Caco-2 (cell line): ENCODE data around the gene FCMR. TPM values are rescaled to one million over a fixed set of nuclear protein-coding genes. Genes with fewer than 3 reads are reported as not detected.

Source experiments
- BruUV-seq: library from RNA; stranded (reverse); fragments of 400-500 nt; replicated peaks from 2 replicates; lab custom pipeline; 2021; lab: Mats Ljungman, UMichigan
- CTCF ChIA-PET: fragments of 300-600 bp; sonication (Branson Sonifier 250); formaldehyde crosslinking; loops from one replicate; lab custom pipeline; 2022; ENCODE audit warnings: antibody characterized with exemption; lab: Charles Lee
- POLR2A ChIA-PET: fragments of 300-600 bp; sonication (Branson Sonifier 250); formaldehyde crosslinking; loops from one replicate; lab custom pipeline; 2022; ENCODE audit warnings: antibody characterized with exemption; lab: Charles Lee
- DNase-seq, 2 experiments: peaks; one replicate each; pipeline versions ENCODE4 v3.0.0 to v3.0.0-alpha.2; 2020 to 2022
- H3K27me3 ChIP-seq: replicated peaks from 2 replicates; pipeline ENCODE4 v1.6.0; 2011; ENCODE audit warnings: low read length; ENCODE audit not compliant: control insufficient read depth, insufficient read depth
- H3K36me3 ChIP-seq: 2 replicates; pipeline ENCODE4 v1.5.1; 2011; ENCODE audit warnings: low read length; ENCODE audit not compliant: control insufficient read depth, insufficient read depth
- H3K4me1 ChIP-seq: fragments of 250-450 bp; sonication (Bioruptor Pico); 2 replicates; pipeline ENCODE4 v1.5.1; 2020; ENCODE audit warnings: mild to moderate bottlenecking
- H3K4me3 ChIP-seq: 2 replicates; pipeline ENCODE4 v1.5.1; 2011; ENCODE audit warnings: low read depth, mild to moderate bottlenecking, control low read depth, low read length
- H3K9me3 ChIP-seq: fragments of 250-450 bp; sonication (Bioruptor Pico); 2 replicates; pipeline ENCODE4 v1.5.1; 2020; ENCODE audit warnings: mild to moderate bottlenecking, moderate library complexity
- H3K27ac Mint-ChIP-seq: one replicate; pipeline ENCODE4 v1.8.0; 2022; ENCODE audit warnings: mixed read lengths; ENCODE audit not compliant: unreplicated experiment
- H3K27me3 Mint-ChIP-seq: one replicate; pipeline ENCODE4 v1.8.0; 2022; ENCODE audit warnings: mixed read lengths; ENCODE audit not compliant: insufficient read depth, unreplicated experiment
- H3K36me3 Mint-ChIP-seq: one replicate; pipeline ENCODE4 v1.8.0; 2022; ENCODE audit warnings: mild to moderate bottlenecking, mixed read lengths; ENCODE audit not compliant: insufficient read depth, unreplicated experiment
- H3K4me1 Mint-ChIP-seq: one replicate; pipeline ENCODE4 v1.8.0; 2022; ENCODE audit warnings: low read depth, mixed read lengths; ENCODE audit not compliant: unreplicated experiment
- H3K4me3 Mint-ChIP-seq: one replicate; pipeline ENCODE4 v1.8.0; 2022; ENCODE audit warnings: mild to moderate bottlenecking, moderate library complexity, mixed read lengths; ENCODE audit not compliant: unreplicated experiment
- H3K9me3 Mint-ChIP-seq: one replicate; pipeline ENCODE4 v1.8.0; 2022; ENCODE audit warnings: mixed read lengths; ENCODE audit not compliant: unreplicated experiment
- CTCF ChIP-seq, 2 experiments: fragments of 200-600 bp in 1 of 2; IDR thresholded peaks; 1 replicate in 1 of 2; 2 replicates in 1 of 2; pipeline versions ENCODE4 v1.5.1 to v1.8.0; 2011 to 2022; ENCODE audit warnings: antibody characterized with exemption in 1 of 2, control low read depth in 1 of 2, inconsistent platforms in 1 of 2, low read depth in 1 of 2, low read length in 1 of 2, mild to moderate bottlenecking in 1 of 2, moderate library complexity in 1 of 2; ENCODE audit not compliant: insufficient read depth in 1 of 2, severe bottlenecking in 1 of 2, unreplicated experiment in 1 of 2
- intact Hi-C: fragments of 100-400 bp; cut with micrococcal nuclease; formaldehyde crosslinking; loops from one replicate; pipeline ENCODE4 v1.10.0; 2022; ENCODE audit not compliant: unreplicated experiment
- total RNA-seq: library from RNA; stranded (reverse); gene quantifications from 2 replicates; pipeline ENCODE4 v1.2.3, GENCODE V29; 2022

The FCMR gene
- total RNA-seq, 1 experiment from 2014 or later = not detected

- ChIA-PET POLR2A (no interaction called here), CTCF (interaction anchor here (0.8 to 1.2 kb wide), 4 partner anchors 19 to 161 kb away, joined by 3 to 5 read pairs (median 4); partner anchors contain the start of genes IL19 and IL20)
- intact Hi-C loops = no loop called here
These were observed 10.4 kb upstream of the FCMR start for GRCh38 chr1:206932177-206932576.

GRCh38 chr1:206931709-206932108 lies 10.0 kb upstream of the FCMR start:
- ChIA-PET CTCF (interaction anchor here (0.8 to 1.2 kb wide), 4 partner anchors 19 to 161 kb away, joined by 3 to 5 read pairs (median 4); partner anchors contain the start of genes IL19 and IL20), POLR2A (no interaction called here)
- no peak overlapping the region for H3K27ac Mint-ChIP-seq
- Histone ChIP-seq H3K36me3 (no peaks in the 10 kb centered on the region), H3K9me3 (no peaks in the 10 kb centered on the region), H3K27me3 (no peaks in the 10 kb centered on the region), H3K4me3 (no peak overlapping the region), H3K4me1 (peaks cover 11% of the 10 kb centered on the region)
- no peak for DNase-seq
- H3K4me1 Mint-ChIP-seq = no peaks in the 10 kb centered on the region
- no peaks in the 10 kb centered on the region for H3K9me3 Mint-ChIP-seq
- no TSS peak for BruUV-seq
- H3K4me3 Mint-ChIP-seq = no peak overlapping the region
- TF ChIP-seq CTCF (IDR thresholded peaks at IDR 0.05; ENCODE audit: insufficient read depth in 1 of 2, low read depth in 1 of 2, low read length in 1 of 2, severe bottlenecking in 1 of 2, unreplicated experiment in 1 of 2) = no peak
- no peaks in the 10 kb centered on the region for H3K36me3 Mint-ChIP-seq
- no peaks in the 10 kb centered on the region for H3K27me3 Mint-ChIP-seq
- intact Hi-C loops = no loop called here

More at GRCh38 chr1:206932177-206932576, 10.4 kb upstream of the FCMR start:
- H3K27me3 Mint-ChIP-seq = no peaks in the 10 kb centered on the region
- H3K4me1 ChIP-seq = peaks cover 9% of the 10 kb centered on the region
- no peak for DNase-seq
- H3K27me3 ChIP-seq = no peaks in the 10 kb centered on the region
- H3K36me3 ChIP-seq = no peaks in the 10 kb centered on the region
- no peaks in the 10 kb centered on the region for H3K36me3 Mint-ChIP-seq
- no peaks in the 10 kb centered on the region for H3K9me3 ChIP-seq
- BruUV-seq = no TSS peak
- H3K27ac Mint-ChIP-seq = no peak overlapping the region
- no peak for TF ChIP-seq CTCF (IDR thresholded peaks at IDR 0.05; ENCODE audit: insufficient read depth in 1 of 2, low read depth in 1 of 2, low read length in 1 of 2, severe bottlenecking in 1 of 2, unreplicated experiment in 1 of 2)
- H3K4me3 Mint-ChIP-seq = no peak overlapping the region
- H3K4me1 Mint-ChIP-seq = no peaks in the 10 kb centered on the region
- H3K4me3 ChIP-seq = no peak overlapping the region
- H3K9me3 Mint-ChIP-seq = no peaks in the 10 kb centered on the region

- no peaks in the 10 kb centered on the region for H3K27me3 Mint-ChIP-seq
- intact Hi-C loops = no loop called here
- no peak for DNase-seq
- H3K4me1 Mint-ChIP-seq = no peaks in the 10 kb centered on the region
- TF ChIP-seq CTCF (IDR thresholded peaks at IDR 0.05; ENCODE audit: insufficient read depth in 1 of 2, low read depth in 1 of 2, low read length in 1 of 2, severe bottlenecking in 1 of 2, unreplicated experiment in 1 of 2) = no peak
- H3K36me3 Mint-ChIP-seq = no peaks in the 10 kb centered on the region
- no peak overlapping the region for H3K27ac Mint-ChIP-seq
- no peak overlapping the region for H3K4me3 Mint-ChIP-seq
- Histone ChIP-seq H3K4me1 (peaks cover 11% of the 10 kb centered on the region), H3K4me3 (no peak overlapping the region), H3K27me3 (no peaks in the 10 kb centered on the region), H3K36me3 (no peaks in the 10 kb centered on the region), H3K9me3 (no peaks in the 10 kb centered on the region)
- ChIA-PET CTCF (no interaction called here), POLR2A (no interaction called here)
- BruUV-seq = no TSS peak
- no peaks in the 10 kb centered on the region for H3K9me3 Mint-ChIP-seq
These were observed 8.6 kb upstream of the FCMR start for GRCh38 chr1:206930210-206930798.
